Urinary bladder (tissue), 4 donors: ENCODE results near the gene DOK7. TPM values are rescaled to one million over a fixed set of nuclear protein-coding genes. Genes with fewer than 3 reads are reported as not detected.

Experiments used
- DNase-seq: peaks from one replicate; pipeline ENCODE4 v3.0.0-alpha.2; 2015; ENCODE audit errors: extremely low spot score
- H3K27ac ChIP-seq: one replicate; pipeline ENCODE4 v1.5.1; 2013; ENCODE audit warnings: low read depth, mild to moderate bottlenecking, moderate library complexity
- H3K36me3 ChIP-seq: one replicate; pipeline ENCODE4 v1.6.1; 2013; ENCODE audit warnings: mild to moderate bottlenecking, moderate library complexity; ENCODE audit not compliant: insufficient read depth
- H3K4me1 ChIP-seq: one replicate; pipeline ENCODE4 v1.6.1; 2013; ENCODE audit warnings: mild to moderate bottlenecking, moderate library complexity; ENCODE audit not compliant: insufficient read depth
- H3K4me3 ChIP-seq: one replicate; pipeline ENCODE4 v1.5.1; 2013; ENCODE audit warnings: low read depth, low read length
- WGBS: extraction: QIAGEN DNeasy Blood & Tissue Kit; methylation state at CpG from one replicate; pipeline ENCODE4 v1.1.7; 2013; 5-methylcytosine and 5-hydroxymethylcytosine counted together
- polyA plus RNA-seq: library from polyadenylated mRNA; stranded (reverse); fragments of 200-250 nt; gene quantifications from one replicate; pipeline ENCODE4 v1.2.3, GENCODE V29; 2013
- total RNA-seq: library from RNA; depleted of rRNA; stranded (reverse); fragments of >200 nt; gene quantifications from one replicate; pipeline ENCODE4 v1.2.3, GENCODE V29; 2014
- donor health status: healthy with polysubstance abuse.
- donor health status: healthy.

Gene DOK7
- total and polyA plus RNA-seq, 2 donors: 0.96 to 2.2 TPM

DNA sequence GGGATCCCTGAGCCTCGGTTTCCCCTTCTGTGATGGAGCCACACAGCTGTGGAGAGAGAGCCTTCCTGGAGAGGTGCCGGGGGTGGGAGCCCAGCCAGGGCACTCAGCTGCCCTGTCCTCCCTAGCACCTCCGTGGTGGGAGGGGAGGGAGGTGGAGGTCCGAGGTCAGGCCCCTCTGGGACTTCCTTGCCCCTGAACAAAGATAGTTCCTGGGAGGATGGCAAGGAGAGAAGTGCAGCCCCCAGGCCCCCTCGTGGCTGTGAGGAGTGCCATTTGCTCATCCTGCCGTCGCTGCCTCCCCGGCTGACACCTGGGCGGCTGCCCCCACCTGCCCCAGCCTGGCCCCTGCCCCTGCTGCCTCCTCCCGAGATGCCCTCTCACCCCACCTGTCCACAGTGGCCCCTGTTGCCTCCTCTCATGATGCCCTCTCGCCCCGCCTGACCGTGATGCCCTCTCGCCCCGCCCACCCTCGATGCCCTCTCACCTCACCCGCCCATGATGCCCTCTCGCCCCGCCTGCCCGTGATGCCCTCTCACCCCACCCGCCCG is 12.7 kb downstream of the DOK7 start:
- Histone ChIP-seq H3K4me3 (no peak overlapping the region), H3K36me3 (no peaks in the 10 kb centered on the region), H3K27ac (no peak overlapping the region), H3K4me1 (no peaks in the 10 kb centered on the region)
- DNase-seq: no peak
- WGBS: 74% methylated on average over 22 of the region's 22 CpGs

- Histone ChIP-seq H3K27ac (no peak overlapping the region), H3K4me3 (no peak overlapping the region), H3K36me3 (no peaks in the 10 kb centered on the region), H3K4me1 (no peaks in the 10 kb centered on the region)
- 89% methylated on average over 22 of the region's 22 CpGs for WGBS
- no peak for DNase-seq
Observed at GRCh38 chr4:3476341-3476747, 13.2 kb downstream of the DOK7 start.

DNA sequence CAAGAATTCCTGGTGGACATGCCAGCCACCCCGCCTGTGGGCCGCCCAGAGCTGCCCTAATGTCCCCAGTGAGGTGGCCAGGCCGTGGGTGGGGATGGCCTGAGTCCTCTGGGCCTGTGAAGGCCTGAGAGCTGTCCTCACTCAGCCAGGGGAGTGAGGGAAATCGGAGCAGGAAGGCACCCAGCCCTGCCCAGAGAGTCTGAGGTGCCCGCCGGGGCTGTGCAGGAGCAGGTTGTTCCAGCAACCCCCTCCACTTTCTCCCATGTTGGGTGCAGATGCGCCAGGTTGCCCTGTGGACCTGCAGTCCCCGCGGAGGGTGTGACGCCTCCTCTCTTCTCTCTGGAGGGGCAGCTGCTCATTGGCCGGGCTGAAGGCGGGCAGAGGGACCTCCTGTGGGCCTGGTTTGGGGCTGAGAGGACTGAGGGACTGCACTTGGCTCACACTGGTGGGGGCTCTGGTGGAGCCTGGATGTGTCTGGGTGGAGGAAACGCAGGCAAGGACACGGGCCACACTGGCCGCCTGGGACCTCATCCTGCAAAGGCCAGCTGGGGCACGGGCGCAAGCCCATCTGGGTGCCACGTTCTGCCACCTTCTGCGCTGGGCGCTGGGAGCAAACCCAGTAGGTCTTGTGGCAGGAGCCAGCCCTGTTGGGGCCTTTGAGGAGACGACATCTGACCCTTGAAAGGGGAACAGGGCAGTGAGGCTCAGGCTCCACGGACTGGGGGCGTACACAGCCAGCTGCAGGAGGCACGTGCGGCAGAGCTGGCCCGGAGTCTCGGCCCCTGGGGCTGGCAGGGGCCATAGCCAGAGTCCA is 14.0 kb downstream of the DOK7 start:
- WGBS: 88% methylated on average over 27 of the region's 27 CpGs
- Histone ChIP-seq H3K4me3 (no peak overlapping the region), H3K4me1 (no peaks in the 10 kb centered on the region), H3K27ac (no peak overlapping the region), H3K36me3 (no peaks in the 10 kb centered on the region)
- DNase-seq: no peak

- Histone ChIP-seq H3K27ac (no peak overlapping the region), H3K4me3 (no peak overlapping the region), H3K36me3 (no peaks in the 10 kb centered on the region), H3K4me1 (no peaks in the 10 kb centered on the region)
- DNase-seq: no peak
- 78% methylated on average over 23 of the region's 23 CpGs for whole genome bisulfite sequencing
Observed at GRCh38 chr4:3477750-3478430, 14.8 kb downstream of the DOK7 start.

DNA sequence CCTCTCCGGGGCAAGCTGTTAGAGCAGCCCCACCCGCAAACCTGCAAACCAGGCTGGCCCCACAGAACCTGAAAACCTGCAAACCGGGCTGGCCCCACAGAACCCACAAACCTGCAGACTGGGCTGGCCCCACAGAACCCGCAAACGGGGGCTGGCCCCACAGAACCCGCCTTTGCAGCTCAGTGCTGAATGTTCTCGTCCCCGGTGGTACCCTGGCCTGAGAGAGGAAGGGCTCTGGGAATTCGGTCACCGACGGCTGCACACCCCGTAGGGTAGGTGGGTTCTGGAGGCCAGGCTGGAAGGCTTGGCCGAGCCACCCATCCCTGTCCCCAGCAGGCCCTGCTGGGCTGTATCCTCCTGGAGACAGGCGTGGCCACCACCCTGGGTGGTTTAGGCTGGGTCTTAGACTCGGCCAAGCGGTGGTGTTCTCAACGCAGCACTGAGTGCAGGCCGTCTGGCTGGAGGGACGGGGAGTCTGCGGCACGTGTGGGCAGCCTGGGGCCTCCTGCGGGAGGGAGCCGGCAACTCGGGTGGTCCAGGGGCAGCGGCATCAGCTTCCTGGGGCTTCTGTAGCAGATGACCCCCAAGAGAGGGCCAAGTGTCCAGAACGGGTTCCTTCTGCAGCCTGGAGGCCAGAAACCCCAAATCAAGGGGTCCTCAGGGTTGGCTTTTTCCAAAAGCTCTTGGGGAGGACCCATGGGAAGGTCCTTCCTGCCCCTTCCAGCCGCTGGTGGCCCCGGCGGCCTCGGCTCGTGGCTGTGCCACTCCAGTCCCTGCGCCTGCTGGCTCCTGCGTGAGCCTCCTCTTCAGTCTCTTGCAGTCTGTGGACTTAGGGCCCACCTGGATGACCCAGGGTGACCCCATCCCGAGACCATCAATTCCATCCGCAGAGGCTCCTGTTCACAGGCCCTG is 15.6 kb downstream of the DOK7 start:
- H3K36me3 ChIP-seq: no peaks in the 10 kb centered on the region
- H3K27ac ChIP-seq: no peak overlapping the region
- no peak overlapping the region for H3K4me3 ChIP-seq
- 82% methylated on average over 35 of the region's 35 CpGs for WGBS
- no peak for DNase-seq
- H3K4me1 ChIP-seq: no peaks in the 10 kb centered on the region

DNA sequence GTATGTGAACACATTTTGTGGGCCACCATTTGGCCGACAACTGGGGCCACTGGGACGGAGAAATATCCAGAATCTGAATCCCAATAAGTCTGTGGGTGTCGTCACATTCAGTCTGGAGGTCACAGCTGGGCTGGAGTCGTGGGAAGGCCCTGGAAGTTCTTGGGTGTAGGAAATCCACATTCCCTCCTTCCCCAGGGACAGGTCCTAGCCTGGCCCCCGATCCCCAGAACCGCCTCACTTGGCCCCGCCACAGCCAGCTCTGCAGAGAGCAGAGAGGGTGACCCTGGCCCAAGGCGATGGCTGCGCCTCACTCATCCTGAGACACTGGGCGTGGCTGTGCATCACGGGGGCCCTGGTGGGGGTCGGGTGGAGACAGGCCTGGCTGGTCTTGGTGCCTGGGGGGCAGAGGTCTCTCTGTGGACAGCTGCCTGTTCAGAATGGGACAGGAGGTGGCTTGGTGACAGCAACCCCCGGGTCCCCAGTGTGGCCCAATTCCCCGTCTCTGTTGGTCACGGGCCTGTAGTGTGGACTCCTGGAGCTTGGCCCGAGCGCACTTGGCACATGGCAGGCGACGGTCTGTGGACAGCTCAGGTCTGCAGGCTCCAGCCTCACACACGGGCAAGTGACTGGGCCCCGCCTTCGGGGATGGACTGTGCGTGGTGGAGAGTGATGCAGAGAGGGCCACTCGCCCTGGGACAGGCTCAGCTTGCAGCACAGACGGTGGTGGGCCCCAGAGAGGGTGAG is 16.4 kb downstream of the DOK7 start:
- 84% methylated on average over 25 of the region's 25 CpGs for WGBS
- H3K4me3 ChIP-seq: no peak overlapping the region
- H3K36me3 ChIP-seq: no peaks in the 10 kb centered on the region
- no peak overlapping the region for H3K27ac ChIP-seq
- H3K4me1 ChIP-seq: no peaks in the 10 kb centered on the region
- DNase-seq: no peak

GRCh38 chr4:3480528-3481112 is 17.5 kb downstream of the DOK7 start:
- Histone ChIP-seq H3K36me3 (no peaks in the 10 kb centered on the region), H3K4me1 (no peaks in the 10 kb centered on the region), H3K27ac (no peak overlapping the region), H3K4me3 (no peak overlapping the region)
- 21% methylated on average over 17 of the region's 17 CpGs for WGBS
- no peak for DNase-seq

- Histone ChIP-seq H3K4me1 (no peaks in the 10 kb centered on the region), H3K36me3 (no peaks in the 10 kb centered on the region), H3K27ac (no peak overlapping the region), H3K4me3 (no peak overlapping the region)
- no peak for DNase-seq
- WGBS: 60% methylated on average over 5 of the region's 5 CpGs
Observed at GRCh38 chr4:3481113-3481531, 18.0 kb downstream of the DOK7 start.

GRCh38 chr4:3481783-3482393 is 18.8 kb downstream of the DOK7 start:
- Histone ChIP-seq H3K4me3 (no peak overlapping the region), H3K27ac (no peak overlapping the region), H3K4me1 (no peaks in the 10 kb centered on the region), H3K36me3 (no peaks in the 10 kb centered on the region)
- DNase-seq: no peak
- WGBS: 88% methylated on average over 19 of the region's 19 CpGs

- 94% methylated on average over 12 of the region's 12 CpGs for WGBS
- no peak overlapping the region for H3K4me3 ChIP-seq
- H3K36me3 ChIP-seq: no peaks in the 10 kb centered on the region
- H3K27ac ChIP-seq: no peak overlapping the region
- DNase-seq: no peak
- H3K4me1 ChIP-seq: no peaks in the 10 kb centered on the region
Observed at GRCh38 chr4:3482707-3483106, 19.6 kb downstream of the DOK7 start.

GRCh38 chr4:3483471-3483921 is 20.4 kb downstream of the DOK7 start:
- H3K4me1 ChIP-seq: no peaks in the 10 kb centered on the region
- no peak overlapping the region for H3K27ac ChIP-seq
- DNase-seq: no peak
- 22% methylated on average over 23 of the region's 23 CpGs for WGBS
- no peaks in the 10 kb centered on the region for H3K36me3 ChIP-seq
- H3K4me3 ChIP-seq: no peak overlapping the region
